ENCODE measurements around the gene TP63. TPM values are rescaled to one million over a fixed set of nuclear protein-coding genes. Genes with fewer than 3 reads are reported as not detected.

TP63 gene
- polyA plus RNA-seq, 3 donors = not detected

DNA sequence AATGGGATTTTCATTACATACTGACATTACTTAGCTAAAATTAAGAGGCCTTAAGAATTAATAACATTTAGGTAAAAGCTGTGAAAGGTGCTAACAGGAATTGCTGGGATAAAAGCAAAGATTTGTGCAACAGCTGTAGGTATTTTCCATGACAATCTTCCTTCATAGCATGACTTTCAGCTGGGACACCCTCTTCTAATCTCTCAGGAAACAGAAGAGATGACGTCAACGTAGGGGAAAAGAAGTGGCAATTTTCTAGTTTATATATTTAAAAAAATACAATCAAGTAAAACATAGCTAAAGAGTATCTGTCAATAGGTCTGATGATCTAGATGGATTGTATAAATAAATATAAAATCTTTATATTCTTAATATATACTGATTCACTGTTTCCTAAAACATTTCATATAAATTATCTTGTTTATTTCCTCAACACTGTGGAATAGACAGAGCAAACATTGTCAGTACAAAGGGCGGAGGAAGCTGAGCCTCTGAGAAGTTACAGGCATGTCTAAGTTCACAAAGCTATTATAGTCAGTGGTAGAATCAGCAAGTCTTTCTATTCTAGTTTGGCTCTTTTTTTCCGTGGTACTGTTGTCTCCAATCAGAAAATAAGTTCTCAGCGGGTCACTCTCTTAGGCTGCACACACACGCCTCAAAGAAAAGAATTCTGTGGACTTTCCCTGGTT lies 272.5 kb downstream of the TP63 start:
- Histone ChIP-seq H3K9ac (ENCODE audit: insufficient read depth, low read length, poor library complexity, severe bottlenecking) (no peak overlapping the region), H3K27me3 (ENCODE audit: control insufficient read depth in 2 of 2, insufficient read depth in 2 of 2, low read length in 2 of 2) (no peaks in the 10 kb centered on the region), H3K9me3 (replicated peaks in 1 of 2; ENCODE audit: control insufficient read depth in 1 of 2, insufficient read depth in 1 of 2, low read length in 2 of 2) (no peaks in the 10 kb centered on the region), H3K27ac (ENCODE audit: low read depth in 1 of 2, low read length in 2 of 2) (no peak overlapping the region), H4K20me1 (ENCODE audit: insufficient read depth, low read length) (no peaks in the 10 kb centered on the region), H3K79me2 (ENCODE audit: insufficient read depth, low read length) (no peaks in the 10 kb centered on the region), H2AFZ (ENCODE audit: insufficient read depth, low read depth, low read length, poor library complexity, severe bottlenecking) (no peak overlapping the region), H3K4me2 (replicated peaks; ENCODE audit: extremely low read depth, low read length, poor library complexity, severe bottlenecking) (no peak overlapping the region), H3K4me3 (replicated peaks in 1 of 3; ENCODE audit: low read depth in 2 of 3, low read length in 3 of 3) (no peak overlapping the region), H3K36me3 (replicated peaks in 1 of 2; ENCODE audit: control insufficient read depth in 1 of 2, insufficient read depth in 2 of 2, low read length in 2 of 2) (no peaks in the 10 kb centered on the region), H3K4me1 (ENCODE audit: control insufficient read depth in 1 of 2, insufficient read depth in 2 of 2, low read length in 2 of 2) (no peaks in the 10 kb centered on the region)
- DNase-seq = no peak
- peaks cover 2% of the 10 kb centered on the region for H3K4me1 Mint-ChIP-seq
- TF ChIP-seq, protein P1, sequence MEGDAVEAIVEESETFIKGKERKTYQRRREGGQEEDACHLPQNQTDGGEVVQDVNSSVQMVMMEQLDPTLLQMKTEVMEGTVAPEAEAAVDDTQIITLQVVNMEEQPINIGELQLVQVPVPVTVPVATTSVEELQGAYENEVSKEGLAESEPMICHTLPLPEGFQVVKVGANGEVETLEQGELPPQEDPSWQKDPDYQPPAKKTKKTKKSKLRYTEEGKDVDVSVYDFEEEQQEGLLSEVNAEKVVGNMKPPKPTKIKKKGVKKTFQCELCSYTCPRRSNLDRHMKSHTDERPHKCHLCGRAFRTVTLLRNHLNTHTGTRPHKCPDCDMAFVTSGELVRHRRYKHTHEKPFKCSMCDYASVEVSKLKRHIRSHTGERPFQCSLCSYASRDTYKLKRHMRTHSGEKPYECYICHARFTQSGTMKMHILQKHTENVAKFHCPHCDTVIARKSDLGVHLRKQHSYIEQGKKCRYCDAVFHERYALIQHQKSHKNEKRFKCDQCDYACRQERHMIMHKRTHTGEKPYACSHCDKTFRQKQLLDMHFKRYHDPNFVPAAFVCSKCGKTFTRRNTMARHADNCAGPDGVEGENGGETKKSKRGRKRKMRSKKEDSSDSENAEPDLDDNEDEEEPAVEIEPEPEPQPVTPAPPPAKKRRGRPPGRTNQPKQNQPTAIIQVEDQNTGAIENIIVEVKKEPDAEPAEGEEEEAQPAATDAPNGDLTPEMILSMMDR (IDR thresholded peaks at IDR 0.05) = no peak
- 93% methylated on average over 3 of the region's 6 CpGs for WGBS (ENCODE audit: insufficient coverage)
- H3K36me3 Mint-ChIP-seq = no peaks in the 10 kb centered on the region
- intact Hi-C loops (cut with micrococcal nuclease) = no loop called here
- no peak overlapping the region for H3K4me3 Mint-ChIP-seq
- H3K27ac Mint-ChIP-seq = no peak overlapping the region
- H3K9me3 Mint-ChIP-seq = peaks cover 0 to 12% (median 4%) of the 10 kb centered on the region in 7 donors
- H3K27me3 Mint-ChIP-seq (ENCODE audit: low read depth in 3 of 3) = no peaks in the 10 kb centered on the region

DNA sequence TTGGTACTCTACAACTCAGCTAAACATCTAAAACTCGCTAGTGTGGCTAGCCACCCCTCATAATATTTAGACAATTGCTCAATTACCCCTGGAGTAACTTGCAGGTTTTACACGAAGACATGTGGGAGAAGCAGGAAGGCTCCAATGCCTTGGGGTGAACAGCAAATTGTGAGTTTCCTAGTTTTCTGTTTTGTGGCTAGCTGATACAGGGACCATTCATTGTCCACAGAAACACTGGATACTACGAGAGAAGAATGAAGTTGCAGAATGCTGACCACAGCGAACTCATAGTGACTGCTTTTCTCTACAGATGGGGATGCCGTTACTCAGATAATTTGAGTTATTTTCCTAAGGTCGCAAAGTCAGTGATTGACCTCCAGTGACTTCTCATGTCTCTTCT lies 276.6 kb downstream of the TP63 start:
- TF ChIP-seq, protein P1 (IDR thresholded peaks at IDR 0.05) = no peak
- Histone ChIP-seq H3K9me3 (replicated peaks in 1 of 2; ENCODE audit: control insufficient read depth in 1 of 2, insufficient read depth in 1 of 2, low read length in 2 of 2) (no peaks in the 10 kb centered on the region), H3K4me1 (ENCODE audit: control insufficient read depth in 1 of 2, insufficient read depth in 2 of 2, low read length in 2 of 2) (no peaks in the 10 kb centered on the region), H3K36me3 (replicated peaks in 1 of 2; ENCODE audit: control insufficient read depth in 1 of 2, insufficient read depth in 2 of 2, low read length in 2 of 2) (no peaks in the 10 kb centered on the region), H3K27ac (ENCODE audit: low read depth in 1 of 2, low read length in 2 of 2) (no peak overlapping the region), H3K79me2 (ENCODE audit: insufficient read depth, low read length) (no peaks in the 10 kb centered on the region), H3K9ac (ENCODE audit: insufficient read depth, low read length, poor library complexity, severe bottlenecking) (no peak overlapping the region), H4K20me1 (ENCODE audit: insufficient read depth, low read length) (no peaks in the 10 kb centered on the region), H2AFZ (ENCODE audit: insufficient read depth, low read depth, low read length, poor library complexity, severe bottlenecking) (no peak overlapping the region), H3K4me2 (replicated peaks; ENCODE audit: extremely low read depth, low read length, poor library complexity, severe bottlenecking) (no peak overlapping the region), H3K27me3 (ENCODE audit: control insufficient read depth in 2 of 2, insufficient read depth in 2 of 2, low read length in 2 of 2) (no peaks in the 10 kb centered on the region), H3K4me3 (replicated peaks in 1 of 3; ENCODE audit: low read depth in 2 of 3, low read length in 3 of 3) (no peak overlapping the region)
- 90% methylated on average over 2 of the region's 6 CpGs for WGBS (ENCODE audit: insufficient coverage)
- Mint-ChIP-seq H3K36me3 (no peaks in the 10 kb centered on the region), H3K27me3 (ENCODE audit: low read depth in 3 of 3) (no peaks in the 10 kb centered on the region), H3K4me1 (no peaks in the 10 kb centered on the region), H3K4me3 (no peak overlapping the region), H3K27ac (no peak overlapping the region), H3K9me3 (peaks cover 0 to 6% (median 2%) of the 10 kb centered on the region in 7 donors)
- intact Hi-C loops (cut with micrococcal nuclease) = no loop called here
- DNase-seq = no peak

Data from CD14-positive monocyte (primary cell).